ENCODE results near the gene JADE1.

JADE1 gene

GRCh38 chr4:128809477-128810330 lies at the start of gene JADE1:
Gene JADE1, plus strand, starts transcription at chr4:128809700. Its CDS starts 22,059 bp downstream, at chr4:128831759.
- DNase-seq = peak; percentile 72

- DNase-seq = no peak
These were observed 42.7 kb upstream of the JADE1 start for GRCh38 chr4:128766781-128767180.

DNA sequence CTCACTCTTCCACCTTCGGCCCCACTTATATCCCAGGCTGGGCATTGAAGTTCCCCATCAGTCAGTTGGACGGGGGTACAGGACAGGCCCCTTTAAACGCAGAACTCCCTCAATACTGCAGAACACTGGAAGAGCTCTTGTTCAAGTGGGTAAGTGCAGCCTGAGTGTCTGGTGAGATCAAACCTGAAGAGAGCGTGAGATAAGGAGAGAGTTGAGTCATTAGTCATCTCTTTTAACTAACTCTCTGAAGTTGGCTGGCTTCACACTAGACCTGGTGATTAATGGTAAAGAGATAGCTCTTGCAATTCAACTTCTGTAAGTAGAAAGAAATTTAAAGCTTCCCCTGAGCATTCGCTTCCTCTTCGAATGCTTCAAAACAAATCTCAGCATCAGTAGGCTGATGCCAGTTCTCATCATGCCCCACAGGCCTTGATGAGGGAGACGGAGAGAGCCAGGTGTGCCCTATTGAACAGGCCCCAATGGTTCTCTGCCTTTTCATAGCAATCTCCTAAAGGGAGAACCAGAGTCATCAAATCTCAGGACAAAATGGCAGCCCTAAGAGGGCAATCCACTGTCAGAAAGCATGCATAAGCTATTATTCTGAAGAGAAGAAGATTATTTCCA lies 41.0 kb upstream of the JADE1 start:
- no peak for DNase-seq

DNA sequence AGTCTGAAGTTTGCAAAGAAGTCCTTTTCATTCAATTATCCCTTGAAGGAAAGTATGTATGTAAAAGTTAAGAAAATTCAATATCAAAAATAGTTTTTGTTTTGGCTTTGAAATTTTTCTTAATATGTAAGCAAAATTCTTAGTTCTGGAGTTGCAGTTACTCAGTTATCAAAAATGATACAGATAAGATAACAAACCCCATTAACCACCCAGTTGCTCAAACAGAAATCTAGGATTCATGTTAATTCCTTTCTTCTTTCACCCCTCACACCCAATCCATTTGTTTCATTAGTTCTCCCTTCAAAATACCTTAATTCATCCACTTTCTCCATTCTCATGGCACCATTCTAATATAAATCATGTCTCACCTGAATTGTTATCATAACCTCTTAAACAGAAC lies 40.5 kb upstream of the JADE1 start:
- no peak for DNase-seq

DNA sequence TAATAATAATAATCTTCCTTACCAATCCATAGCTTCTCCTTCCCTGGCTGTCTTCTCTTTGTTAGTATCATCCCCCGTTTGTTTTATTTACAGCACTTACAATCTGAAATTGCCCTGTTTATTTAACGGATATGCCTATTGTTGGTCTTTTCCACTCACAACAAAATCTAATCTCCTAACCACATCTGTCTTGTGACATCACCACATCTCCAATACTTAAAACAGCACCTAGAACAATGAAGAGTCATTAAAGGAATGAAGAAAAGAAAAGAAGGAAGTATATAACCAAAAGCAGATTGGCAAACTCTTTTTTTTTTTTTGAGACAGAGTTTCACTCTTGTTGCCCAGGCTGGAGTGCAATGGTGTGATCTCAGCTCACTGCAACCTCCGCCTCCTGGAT lies 38.7 kb upstream of the JADE1 start:
- no peak for DNase-seq

GRCh38 chr4:128775477-128775876 lies 34.0 kb upstream of the JADE1 start:
- no peak for DNase-seq

DNA sequence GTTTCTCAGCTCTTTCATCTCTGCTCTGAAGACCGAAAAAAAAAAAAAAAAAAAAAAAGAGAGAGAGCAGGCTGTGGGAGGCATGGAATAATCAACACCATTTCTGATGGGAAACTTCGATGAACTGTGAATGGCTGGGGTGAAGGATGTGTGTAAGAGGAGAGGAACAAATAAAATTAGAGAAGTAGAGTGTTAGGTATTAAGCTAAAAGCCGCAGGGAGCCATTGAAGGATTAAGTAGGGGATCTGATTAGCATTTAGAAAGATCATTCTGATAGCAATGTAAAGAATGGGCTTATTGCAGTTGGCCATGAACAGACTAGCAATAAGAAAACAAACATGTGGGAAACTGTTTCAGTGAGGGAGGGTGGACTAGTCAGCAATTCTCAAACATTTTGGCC lies 33.6 kb upstream of the JADE1 start:
- DNase-seq = no peak

DNA sequence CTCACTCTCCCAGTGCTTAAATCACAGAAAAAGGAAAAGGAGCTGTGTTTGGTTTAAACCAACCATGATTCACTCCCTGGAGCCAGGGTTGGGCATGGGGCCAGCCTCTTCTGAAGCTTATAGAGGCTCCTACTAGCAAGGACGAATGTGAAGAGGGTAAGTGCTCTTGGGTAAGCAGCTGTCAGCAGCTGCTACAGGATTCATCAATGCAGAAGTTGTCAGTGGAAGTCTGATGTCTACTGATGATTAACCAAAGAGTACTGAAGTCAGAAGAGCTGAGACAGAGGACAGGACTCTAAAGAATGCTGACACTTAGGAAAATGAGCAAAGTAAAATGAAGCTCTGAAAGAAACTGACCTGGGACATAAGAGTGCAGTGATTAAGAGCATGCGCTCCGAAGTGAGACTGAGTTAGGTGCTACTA lies 32.7 kb upstream of the JADE1 start:
- no peak for DNase-seq

GRCh38 chr4:128780688-128781087 lies 28.8 kb upstream of the JADE1 start:
- DNase-seq = no peak

DNA sequence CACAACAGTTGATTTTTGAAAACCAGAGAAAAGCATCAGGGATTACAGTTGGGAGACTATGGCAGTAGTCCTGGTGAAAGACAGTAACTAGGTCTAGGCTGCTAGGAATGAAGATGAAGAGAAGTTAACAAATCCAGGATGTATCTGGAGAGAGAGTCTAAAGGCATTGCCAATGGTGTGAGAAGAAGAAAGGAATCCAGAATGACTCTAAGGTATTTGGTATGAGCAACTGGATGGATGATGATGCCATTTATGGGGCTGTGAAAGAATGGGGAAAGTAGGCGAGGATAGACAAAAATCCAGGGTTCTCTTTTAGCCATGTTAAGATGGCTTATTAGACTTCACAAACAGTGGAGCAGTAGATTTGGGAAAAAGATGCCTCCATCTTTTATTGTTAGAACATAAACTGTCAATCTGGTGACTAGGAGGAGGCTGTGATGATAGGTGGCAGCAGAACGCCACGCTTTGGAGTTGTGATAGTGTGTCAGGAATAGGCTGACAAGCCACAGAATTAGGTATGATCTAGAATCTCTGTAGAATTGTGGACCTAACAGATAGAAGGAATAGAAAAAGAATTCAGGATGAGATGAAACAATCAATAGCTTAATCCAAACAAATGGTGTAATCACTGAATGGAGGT lies 27.3 kb upstream of the JADE1 start:
- no peak for DNase-seq

GRCh38 chr4:128782875-128783614 lies 26.5 kb upstream of the JADE1 start:
- DNase-seq = no peak

GRCh38 chr4:128787509-128788311 lies 21.8 kb upstream of the JADE1 start:
- DNase-seq = no peak

DNA sequence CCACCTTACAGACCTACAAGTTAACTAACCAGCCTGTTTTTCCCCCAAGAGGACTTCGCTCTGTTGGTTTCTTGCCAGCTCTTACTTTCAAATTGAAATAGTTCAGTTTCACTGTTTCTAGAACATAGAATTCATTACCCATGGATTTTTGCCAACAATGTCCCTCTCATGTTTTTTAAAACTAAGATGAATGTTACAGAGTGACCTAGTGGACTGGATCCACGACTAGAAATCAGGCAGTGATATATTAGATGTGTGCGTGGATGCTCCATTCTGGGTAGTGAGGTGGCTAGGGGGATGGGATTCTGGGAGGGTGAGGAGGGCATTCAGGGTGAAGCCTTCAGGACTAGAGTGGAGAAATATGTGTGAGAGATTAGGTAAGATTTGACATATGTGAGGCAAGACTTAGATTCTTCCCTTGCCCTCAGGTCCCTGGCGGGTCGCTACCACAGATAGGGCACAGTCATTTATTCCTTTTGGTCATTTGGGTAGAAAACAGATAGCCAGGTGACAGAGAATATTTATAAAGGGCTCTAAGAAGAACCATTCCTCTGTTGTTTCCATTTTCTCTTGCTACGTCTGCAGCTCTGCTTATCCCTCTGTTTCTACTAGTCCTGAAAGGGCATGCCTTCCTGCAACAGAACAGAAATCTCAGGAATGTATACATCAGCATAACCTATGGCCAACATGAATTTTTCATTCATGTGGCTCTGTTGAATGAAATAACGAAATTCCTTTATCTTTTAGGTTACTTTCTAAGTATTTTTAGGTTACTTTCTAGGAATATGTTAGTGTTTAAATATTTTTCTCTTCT lies 15.4 kb upstream of the JADE1 start:
- DNase-seq = no peak

DNA sequence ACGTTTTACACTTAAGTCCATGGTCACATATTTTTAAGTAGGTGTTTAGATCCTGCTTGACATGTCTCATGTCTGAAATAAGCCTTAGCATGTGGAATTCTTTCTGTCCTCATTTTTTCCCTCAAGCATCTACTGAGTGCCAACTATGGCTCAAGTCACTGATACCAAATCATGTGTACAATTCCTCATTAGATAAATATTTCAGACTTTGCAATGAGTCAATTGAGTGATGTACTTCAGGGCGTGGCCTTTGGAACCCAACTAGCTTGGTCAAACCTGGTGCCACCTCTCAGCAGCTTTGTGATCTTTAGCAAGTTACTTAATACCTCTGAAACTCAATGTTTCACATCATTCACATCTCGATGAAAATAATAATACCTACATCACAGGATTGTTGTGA lies 12.6 kb upstream of the JADE1 start:
- DNase-seq = no peak

DNA sequence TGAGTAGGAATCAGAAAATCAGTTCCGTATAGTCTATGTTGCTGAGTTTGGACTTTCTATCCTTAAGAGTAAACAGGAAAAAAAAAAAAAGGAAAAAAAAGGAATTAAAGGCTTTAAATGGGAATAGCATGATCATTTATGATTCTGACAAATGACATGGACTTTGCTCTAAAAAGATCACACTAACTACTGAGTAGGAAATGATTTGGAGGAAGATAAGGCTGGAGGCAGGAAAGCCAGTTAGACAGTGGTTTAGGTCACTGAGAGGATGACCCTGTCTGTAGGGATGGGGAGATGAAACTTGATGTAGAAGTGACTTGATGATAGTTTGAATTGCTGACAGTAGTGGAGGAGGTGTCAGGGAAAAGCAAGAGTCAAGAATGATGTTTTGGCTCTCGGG lies 9.2 kb upstream of the JADE1 start:
- no peak for DNase-seq

GRCh38 chr4:128800701-128801284 lies 8.7 kb upstream of the JADE1 start:
- DNase-seq = no peak

DNA sequence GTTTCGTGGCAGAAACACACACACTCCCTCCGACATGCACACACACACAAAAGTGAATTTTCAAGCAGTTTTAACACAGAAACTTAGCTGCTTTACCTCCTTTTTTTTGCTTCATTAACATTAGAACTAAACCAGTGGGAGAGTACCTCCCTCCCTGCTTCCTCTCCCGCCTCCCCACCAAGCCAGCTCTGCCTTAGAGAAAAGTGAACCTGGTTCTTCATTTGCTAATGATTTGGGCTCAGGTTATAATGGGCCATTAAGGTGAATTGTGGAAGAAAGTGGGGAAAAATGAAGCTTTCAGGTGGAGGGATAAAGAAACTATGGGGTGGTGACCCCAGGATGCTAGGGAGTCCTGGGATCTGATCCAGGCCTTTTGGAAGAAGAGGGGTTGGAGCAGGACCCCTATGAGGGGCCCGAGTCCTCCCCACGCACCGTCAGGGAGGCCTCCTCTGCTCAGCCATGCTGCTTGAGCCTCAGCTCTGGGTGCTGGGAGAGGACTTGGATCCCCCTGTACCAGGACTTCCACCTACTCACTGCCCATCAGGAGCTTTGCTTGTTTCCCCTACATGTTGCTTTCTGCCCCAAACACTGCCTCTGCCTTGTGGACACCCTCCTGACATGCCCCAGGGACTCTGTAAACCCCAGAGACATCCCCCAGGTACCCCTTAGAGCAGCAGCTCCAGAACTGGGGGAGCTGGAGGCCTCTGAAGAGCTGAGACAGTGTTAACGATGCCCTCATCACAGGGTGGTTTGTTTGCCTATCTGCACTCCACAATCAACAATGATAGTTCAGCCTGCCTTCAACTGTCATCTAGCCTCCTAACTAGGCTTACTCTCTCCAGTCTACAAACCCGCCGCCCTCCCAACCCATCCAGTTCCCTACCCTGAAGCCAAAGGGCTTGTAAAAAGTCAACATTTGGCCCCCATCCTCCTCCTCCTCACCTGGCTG lies 6.5 kb upstream of the JADE1 start:
- no peak for DNase-seq

DNA sequence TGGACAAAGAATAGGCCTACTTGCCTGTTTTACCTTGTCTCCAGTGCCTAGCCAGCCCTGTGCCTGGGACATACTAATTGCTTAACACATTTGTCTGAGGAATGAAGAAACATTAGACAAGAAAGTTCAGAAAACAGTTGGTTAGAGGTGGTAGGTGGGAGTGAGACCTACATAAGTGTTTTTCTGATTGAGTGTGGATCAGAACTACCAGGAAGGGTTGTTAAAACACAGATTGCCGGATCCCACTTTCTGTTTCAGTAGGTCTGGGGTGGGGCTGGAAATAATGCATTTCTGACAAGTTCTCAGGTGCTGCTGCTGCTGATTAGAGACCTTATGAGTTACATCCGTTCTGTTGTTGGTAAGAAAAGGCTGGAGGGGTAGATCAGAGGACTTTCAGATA lies 5.7 kb upstream of the JADE1 start:
- DNase-seq = no peak

DNA sequence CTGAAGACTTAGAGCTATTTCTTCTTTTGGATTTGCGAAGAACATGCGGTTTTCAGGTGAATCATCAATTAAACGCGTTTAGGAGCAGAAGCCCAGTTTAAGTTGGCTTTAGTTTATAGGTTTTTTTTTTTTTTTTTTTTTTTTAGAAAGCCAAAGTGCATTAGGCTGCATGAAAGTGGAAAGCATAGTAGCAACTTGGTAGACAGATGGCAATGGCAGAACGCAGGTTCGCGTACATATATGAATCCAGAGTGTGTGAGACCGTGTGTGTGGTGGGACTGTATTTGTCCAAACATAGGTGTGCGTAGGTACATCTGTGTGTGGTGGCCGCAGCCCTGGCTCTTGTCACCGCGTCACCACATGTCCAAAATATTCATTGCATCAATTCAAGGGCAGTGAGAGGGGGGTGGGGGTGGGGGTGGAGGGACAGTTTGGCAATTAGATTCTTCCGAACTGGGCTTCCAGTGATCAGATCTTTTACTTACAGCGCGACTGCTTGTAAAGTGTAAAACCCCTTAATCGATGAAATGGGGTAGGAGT lies 901 bp downstream of the JADE1 start:
- no peak for DNase-seq

Measured in NCI-H2107 (cell line).